H1 (cell line): ENCODE measurements around the gene WDR75. TPM values are rescaled to one million over a fixed set of nuclear protein-coding genes. Genes with fewer than 3 reads are reported as not detected.

Experiments used
- CTCF ChIA-PET: fragments of 300-600 bp; sonication (Branson Sonifier 250); formaldehyde crosslinking; loops from one replicate; lab custom pipeline; 2021; ENCODE audit not compliant: partially characterized antibody; lab: Charles Lee
- POLR2A ChIA-PET: fragments of 300-600 bp; sonication (Branson Sonifier 250); formaldehyde crosslinking; loops from one replicate; lab custom pipeline; 2021; ENCODE audit warnings: inconsistent platforms; ENCODE audit not compliant: partially characterized antibody; lab: Charles Lee
- DNase-seq, 2 experiments: peaks; one replicate each; pipeline versions ENCODE4 v3.0.0 to v3.0.0-alpha.2; 2010 to 2022; ENCODE audit warnings: low spot score in 2 of 2, low read depth in 1 of 2, mixed read lengths in 1 of 2
- FAIRE-seq: peaks from 2 replicates; lab custom pipeline; 2011; peaks lifted over from hg19 to GRCh38; lab: Jason Lieb, UNC
- H2AFZ ChIP-seq: 2 replicates; pipeline ENCODE4 v1.8.1; 2012; ENCODE audit warnings: low read length, inconsistent platforms
- H2AK5ac ChIP-seq: 2 replicates; pipeline ENCODE4 v1.6.1; 2013; ENCODE audit warnings: low read depth, low read length
- H2BK120ac ChIP-seq: replicated peaks from 2 replicates; pipeline ENCODE3; 2013; ENCODE audit warnings: low read depth, low read length, inconsistent platforms
- H2BK12ac ChIP-seq: 2 replicates; pipeline ENCODE4 v1.6.1; 2013; ENCODE audit warnings: low read depth, low read length
- H2BK15ac ChIP-seq: 2 replicates; pipeline ENCODE4 v1.6.1; 2013; ENCODE audit warnings: low read length
- H2BK20ac ChIP-seq: 2 replicates; pipeline ENCODE4 v1.6.1; 2013; ENCODE audit warnings: low read length
- H2BK5ac ChIP-seq: 2 replicates; pipeline ENCODE4 v1.6.1; 2013; ENCODE audit warnings: low read depth, low read length
- H3K14ac ChIP-seq: 2 replicates; pipeline ENCODE4 v1.6.1; 2013; ENCODE audit warnings: inconsistent platforms; ENCODE audit not compliant: insufficient read length
- H3K18ac ChIP-seq: 2 replicates; pipeline ENCODE4 v1.6.1; 2013; ENCODE audit warnings: low read length; ENCODE audit errors: extremely low read depth
- H3K23ac ChIP-seq: 2 replicates; pipeline ENCODE4 v1.6.1; 2013; ENCODE audit warnings: inconsistent platforms; ENCODE audit not compliant: insufficient read length
- H3K23me2 ChIP-seq: 2 replicates; pipeline ENCODE4 v1.6.1; 2013; ENCODE audit warnings: low read depth, low read length
- H3K27ac ChIP-seq: 2 replicates; pipeline ENCODE4 v1.6.1; 2011; ENCODE audit warnings: low read depth, low read length, inconsistent platforms
- H3K27me3 ChIP-seq, 4 experiments: replicated peaks in 1 of 4; 1 replicate in 1 of 4; 2 replicates in 3 of 4; pipeline versions ENCODE4 v1.6.1 to v1.8.1; 2011 to 2013; ENCODE audit warnings: low read length in 3 of 4, mild to moderate bottlenecking in 3 of 4, inconsistent platforms in 2 of 4, mixed read lengths in 2 of 4, moderate library complexity in 1 of 4; ENCODE audit not compliant: control insufficient read depth in 3 of 4, insufficient read depth in 3 of 4; ENCODE audit errors: extremely low read depth in 1 of 4
- H3K36me3 ChIP-seq, 4 experiments: 2 replicates each; pipeline versions ENCODE4 v1.6.1 to v1.8.1; 2011 to 2013; ENCODE audit warnings: mild to moderate bottlenecking in 4 of 4, low read length in 3 of 4, moderate library complexity in 2 of 4, control low read depth in 1 of 4, inconsistent platforms in 1 of 4; ENCODE audit not compliant: insufficient read depth in 4 of 4, control insufficient read depth in 2 of 4
- H3K4ac ChIP-seq: replicated peaks from 2 replicates; pipeline ENCODE3; 2013; ENCODE audit warnings: low read length, low read depth, mixed read lengths, inconsistent platforms; ENCODE audit not compliant: insufficient read length
- H3K4me1 ChIP-seq, 4 experiments: replicated peaks in 1 of 4; 1 replicate in 1 of 4; 2 replicates in 3 of 4; pipeline versions ENCODE4 v1.6.1 to v1.8.1; 2011 to 2013; ENCODE audit warnings: low read length in 3 of 4, inconsistent platforms in 2 of 4, mixed read lengths in 1 of 4; ENCODE audit not compliant: insufficient read depth in 4 of 4, control insufficient read depth in 3 of 4
- H3K4me2 ChIP-seq, 2 experiments: 2 replicates each; pipeline versions ENCODE4 v1.6.1 to v1.8.1; 2011 to 2013; ENCODE audit warnings: low read depth in 2 of 2, low read length in 2 of 2, control low read depth in 1 of 2, inconsistent platforms in 1 of 2, mild to moderate bottlenecking in 1 of 2; ENCODE audit not compliant: insufficient read depth in 1 of 2
- H3K4me3 ChIP-seq, 4 experiments: fragments of 200-600, 300-600 bp in 1 of 4; sonication (generic), shearing (Covaris generic), sonication (Bioruptor Twin) in 1 of 4; 2 replicates each; pipeline versions ENCODE4 v1.5.1 to v1.8.1; 2011 to 2016; ENCODE audit warnings: low read length in 4 of 4, low read depth in 3 of 4, control low read depth in 2 of 4, inconsistent platforms in 2 of 4, mild to moderate bottlenecking in 2 of 4, mixed read lengths in 1 of 4, moderate library complexity in 1 of 4; ENCODE audit not compliant: insufficient read depth in 2 of 4; ENCODE audit errors: extremely low read depth in 1 of 4
- H3K56ac ChIP-seq: replicated peaks from 2 replicates; pipeline ENCODE3; 2013; ENCODE audit warnings: low read depth, mild to moderate bottlenecking, mixed read lengths, low read length, inconsistent platforms; ENCODE audit not compliant: insufficient read length
- H3K79me1 ChIP-seq: 2 replicates; pipeline ENCODE4 v1.6.1; 2013; ENCODE audit warnings: low read depth, low read length, control low read depth
- H3K79me2 ChIP-seq, 2 experiments: 2 replicates each; pipeline versions ENCODE4 v1.6.1 to v1.8.1; 2012 to 2013; ENCODE audit warnings: low read length in 2 of 2, mild to moderate bottlenecking in 2 of 2, inconsistent platforms in 1 of 2; ENCODE audit not compliant: insufficient read depth in 2 of 2, control insufficient read depth in 1 of 2
- H3K9ac ChIP-seq, 4 experiments: replicated peaks in 1 of 4; 1 replicate in 1 of 4; 2 replicates in 3 of 4; pipeline versions ENCODE4 v1.6.1 to v1.8.1; 2011 to 2013; ENCODE audit warnings: low read depth in 3 of 4, low read length in 3 of 4, control low read depth in 2 of 4, mild to moderate bottlenecking in 2 of 4, moderate library complexity in 2 of 4, inconsistent platforms in 1 of 4; ENCODE audit errors: extremely low read depth in 1 of 4
- H3K9me3 ChIP-seq, 2 experiments: 2 replicates each; pipeline versions ENCODE4 v1.6.1 to v1.8.1; 2012 to 2013; ENCODE audit warnings: mild to moderate bottlenecking in 2 of 2, moderate library complexity in 2 of 2, control low read depth in 1 of 2, inconsistent platforms in 1 of 2, low read depth in 1 of 2, low read length in 1 of 2, mixed read lengths in 1 of 2; ENCODE audit not compliant: insufficient read depth in 2 of 2
- H4K20me1 ChIP-seq, 2 experiments: replicated peaks in 1 of 2; 2 replicates each; pipeline versions ENCODE3 to v1.8.1; 2011 to 2013; ENCODE audit warnings: inconsistent platforms in 2 of 2, low read length in 2 of 2, mild to moderate bottlenecking in 1 of 2; ENCODE audit not compliant: insufficient read depth in 2 of 2, control insufficient read depth in 1 of 2
- H4K5ac ChIP-seq: 2 replicates; pipeline ENCODE4 v1.6.1; 2013; ENCODE audit warnings: low read length, low read depth, mixed read lengths, inconsistent platforms; ENCODE audit not compliant: insufficient read length
- H4K8ac ChIP-seq: 2 replicates; pipeline ENCODE4 v1.8.0; 2013; ENCODE audit warnings: mild to moderate bottlenecking, moderate library complexity, low read length, inconsistent platforms; ENCODE audit not compliant: insufficient read depth; ENCODE audit errors: extremely low read depth
- H4K91ac ChIP-seq: replicated peaks from 2 replicates; pipeline ENCODE3; 2013; ENCODE audit warnings: low read length, mixed read lengths, inconsistent platforms; ENCODE audit not compliant: insufficient read length
- ATF2 ChIP-seq: IDR thresholded peaks from 2 replicates; pipeline ENCODE4 v1.6.1; 2012; ENCODE audit warnings: low read length, inconsistent platforms
- CBX5 ChIP-seq: fragments of 300-800, 300-1000 bp; sonication (generic); IDR thresholded peaks from 2 replicates; pipeline ENCODE4 v1.7.1; 2016; ENCODE audit warnings: antibody characterized with exemption, low read length, low read depth
- CTCF ChIP-seq, 3 experiments: IDR thresholded peaks; 1 replicate in 2 of 3; 2 replicates in 1 of 3; pipeline versions ENCODE4 v1.5.1 to v1.6.1; 2011; ENCODE audit warnings: low read length in 3 of 3, mild to moderate bottlenecking in 3 of 3, inconsistent platforms in 2 of 3, low read depth in 1 of 3, moderate library complexity in 1 of 3; ENCODE audit not compliant: insufficient read depth in 1 of 3; ENCODE audit errors: control extremely low read depth in 1 of 3
- FOSL1 ChIP-seq: IDR thresholded peaks from 2 replicates; pipeline ENCODE4 v1.6.1; 2011; ENCODE audit warnings: mild to moderate bottlenecking, low read depth, low read length, moderate library complexity; ENCODE audit not compliant: insufficient read depth
- MAFK ChIP-seq: IDR thresholded peaks from 2 replicates; pipeline ENCODE4 v1.6.1; 2012; ENCODE audit warnings: low read depth, mild to moderate bottlenecking, improper control_type of control experiment, low read length
- SAP30 ChIP-seq: fragments of 300-600 bp; sonication (generic); IDR thresholded peaks from 2 replicates; pipeline ENCODE4 v1.7.1; 2012; ENCODE audit warnings: low read length, moderate library complexity, mild to moderate bottlenecking, inconsistent platforms; ENCODE audit not compliant: insufficient read depth, insufficient replicate concordance
- SIX5 ChIP-seq: IDR thresholded peaks from 2 replicates; pipeline ENCODE4 v1.6.1; 2011; ENCODE audit warnings: mild to moderate bottlenecking, low read depth, low read length
- TAF7 ChIP-seq: optimal IDR thresholded peaks from 2 replicates; pipeline ENCODE3; 2011; ENCODE audit warnings: low read depth, mild to moderate bottlenecking, inconsistent platforms, low read length, moderate library complexity, borderline replicate concordance
- WGBS, 2 experiments: shearing (Covaris generic) in 1 of 2; methylation state at CpG; one replicate each; pipeline versions ENCODE4 v1.1.6 to v1.1.7; 2013 to 2015; ENCODE audit warnings: low lambda C conversion rate in 2 of 2, mixed read lengths in 2 of 2, inconsistent platforms in 1 of 2, low coverage in 1 of 2, missing lambda C conversion rate in 1 of 2; ENCODE audit not compliant: insufficient replicate concordance in 2 of 2, insufficient coverage in 1 of 2, insufficient read length in 1 of 2; ENCODE audit errors: extremely low coverage in 1 of 2, missing lambda C conversion rate in 1 of 2; 5-methylcytosine and 5-hydroxymethylcytosine counted together
- polyA plus RNA-seq, 7 experiments: library from polyadenylated mRNA; depleted of rRNA in 3 of 7; stranded (reverse) in 5 of 7; unstranded in 2 of 7; fragments of >200 nt in 5 of 7; fragments of 200-250 nt in 2 of 7; gene quantifications; 1 replicate in 5 of 7; 2 replicates in 1 of 7; 4 replicates in 1 of 7; pipeline versions ENCODE4 v1.2.1 to v1.2.3, GENCODE V29; 2011 to 2013; ENCODE audit warnings: missing spikeins in 2 of 7, mixed read lengths in 2 of 7
- total RNA-seq: library from RNA; stranded (reverse); fragmentation: NEBNext Ultra II Directional; extraction: Animal tissue kit (Norgen Biotek cat#: 25700); gene quantifications from 2 replicates; pipeline ENCODE4 v1.2.1, GENCODE V29; 2021

The WDR75 gene
- total and polyA plus RNA-seq, 2 of the 8 experiments (the other 6 are each of a cell fraction or from before 2014, with no cell fraction given) = 26.9 to 77.1 TPM

GRCh38 chr2:189408294-189408693 lies 33.0 kb upstream of the WDR75 start:
- H3K9me3 ChIP-seq = no peaks in the 10 kb centered on the region
- no peak overlapping the region for H2BK120ac ChIP-seq
- no peak overlapping the region for H4K5ac ChIP-seq
- no peak overlapping the region for H3K4ac ChIP-seq
- no peak overlapping the region for H2AK5ac ChIP-seq
- no peak overlapping the region for H2AFZ ChIP-seq
- H3K18ac ChIP-seq = no peak overlapping the region
- TF ChIP-seq TAF7 (no peak), SAP30 (no peak), FOSL1 (no peak), MAFK (no peak), CBX5 (no peak), ATF2 (no peak), CTCF (IDR thresholded peaks at IDR 0.05; ENCODE audit: control extremely low read depth in 1 of 3, insufficient read depth in 1 of 3, low read depth in 1 of 3, low read length in 3 of 3) (no peak), SIX5 (no peak)
- ChIA-PET POLR2A (no interaction called here), CTCF (interaction anchor here (1.1 to 1.7 kb wide), 3 partner anchors 14 to 314 kb away, joined by 5 to 10 read pairs (median 5); no protein-coding TSS in a partner anchor)
- H4K8ac ChIP-seq = no peak overlapping the region
- no peaks in the 10 kb centered on the region for H3K23me2 ChIP-seq
- no peak overlapping the region for H3K9ac ChIP-seq
- H3K79me2 ChIP-seq = no peaks in the 10 kb centered on the region
- WGBS, 2 experiments = 86% methylated on average over 1 of the region's 1 CpG; no CpG with 5 or more reads in 1 of the 2 experiments
- H2BK20ac ChIP-seq = no peak overlapping the region
- FAIRE-seq (no peak), DNase-seq (no peak)
- H3K14ac ChIP-seq = no peak overlapping the region
- no peak overlapping the region for H3K4me2 ChIP-seq
- H3K56ac ChIP-seq = no peak overlapping the region
- no peak overlapping the region for H2BK15ac ChIP-seq
- no peak overlapping the region for H3K4me3 ChIP-seq
- no peaks in the 10 kb centered on the region for H3K79me1 ChIP-seq
- no peaks in the 10 kb centered on the region for H3K4me1 ChIP-seq
- H2BK12ac ChIP-seq = no peak overlapping the region
- H4K20me1 ChIP-seq = no peaks in the 10 kb centered on the region
- H3K27ac ChIP-seq = no peak overlapping the region
- H3K23ac ChIP-seq = no peak overlapping the region
- no peak overlapping the region for H4K91ac ChIP-seq
- no peaks in the 10 kb centered on the region for H3K36me3 ChIP-seq
- no peaks in the 10 kb centered on the region for H3K27me3 ChIP-seq
- no peak overlapping the region for H2BK5ac ChIP-seq
